ENCODE measurements around the gene RAD23A. TPM values are rescaled to one million over a fixed set of nuclear protein-coding genes. Genes with fewer than 3 reads are reported as not detected.

RAD23A gene
- total RNA-seq, 1 donor from 2014 or later, result 71.6 TPM

DNA sequence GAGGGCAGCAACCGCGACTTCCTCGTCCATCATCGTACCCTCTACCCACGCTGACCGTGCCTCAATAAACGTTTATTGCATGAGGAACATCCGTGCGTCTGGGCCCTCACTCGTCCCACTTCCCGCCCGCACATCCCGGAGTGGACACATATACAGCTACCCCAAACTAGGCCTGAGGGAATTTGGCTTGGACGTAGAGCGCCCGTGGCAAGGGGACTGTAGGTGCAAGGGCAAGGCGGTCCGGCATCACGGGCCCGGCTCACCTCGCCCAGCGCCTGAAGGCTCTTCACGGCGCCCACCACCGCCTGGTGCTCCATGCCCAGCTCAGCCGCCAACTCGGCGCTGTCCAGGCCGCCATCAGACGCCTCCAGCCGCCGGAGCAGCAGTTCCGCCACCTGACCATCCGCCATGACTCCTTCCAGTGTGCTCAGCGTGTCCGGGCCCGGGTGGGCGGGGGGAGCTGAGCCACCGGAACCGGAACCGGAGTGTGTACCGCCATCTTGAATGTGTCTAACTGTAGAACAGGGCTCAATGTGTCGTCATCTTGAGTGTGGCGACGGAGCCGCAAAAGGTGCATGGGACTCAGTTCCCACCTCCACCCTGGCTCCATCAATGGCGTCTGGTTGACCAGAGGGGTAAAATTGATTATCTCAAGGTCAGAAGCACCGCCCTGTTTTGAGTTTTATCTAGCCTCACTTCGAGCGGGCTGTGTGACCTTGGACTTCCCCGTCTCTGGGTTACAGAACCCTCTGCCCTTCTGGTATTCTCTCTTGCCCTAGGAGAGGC lies 12.2 kb upstream of the RAD23A start, which contains the start of gene FARSA:
Gene FARSA, minus strand, starts transcription at position 425 of the 786 bp plus-strand sequence. Its CDS starts 15 bp downstream, at position 410.
- Mint-ChIP-seq H3K9me3 (ENCODE audit: low read depth) (no peaks in the 10 kb centered on the region), H3K27me3 (ENCODE audit: low read depth) (no peaks in the 10 kb centered on the region), H3K36me3 (ENCODE audit: low read depth) (peaks cover 5% of the 10 kb centered on the region), H3K4me3 (ENCODE audit: unreplicated experiment) (peak within 1 kb of the TSS; percentile 95), H3K4me1 (ENCODE audit: low read depth) (peaks cover 26% of the 10 kb centered on the region), H3K27ac (ENCODE audit: unreplicated experiment) (peak within 1 kb of the TSS; percentile 85)
- DNase-seq (ENCODE audit: low spot score), result no peak
- TF ChIP-seq, protein P1, sequence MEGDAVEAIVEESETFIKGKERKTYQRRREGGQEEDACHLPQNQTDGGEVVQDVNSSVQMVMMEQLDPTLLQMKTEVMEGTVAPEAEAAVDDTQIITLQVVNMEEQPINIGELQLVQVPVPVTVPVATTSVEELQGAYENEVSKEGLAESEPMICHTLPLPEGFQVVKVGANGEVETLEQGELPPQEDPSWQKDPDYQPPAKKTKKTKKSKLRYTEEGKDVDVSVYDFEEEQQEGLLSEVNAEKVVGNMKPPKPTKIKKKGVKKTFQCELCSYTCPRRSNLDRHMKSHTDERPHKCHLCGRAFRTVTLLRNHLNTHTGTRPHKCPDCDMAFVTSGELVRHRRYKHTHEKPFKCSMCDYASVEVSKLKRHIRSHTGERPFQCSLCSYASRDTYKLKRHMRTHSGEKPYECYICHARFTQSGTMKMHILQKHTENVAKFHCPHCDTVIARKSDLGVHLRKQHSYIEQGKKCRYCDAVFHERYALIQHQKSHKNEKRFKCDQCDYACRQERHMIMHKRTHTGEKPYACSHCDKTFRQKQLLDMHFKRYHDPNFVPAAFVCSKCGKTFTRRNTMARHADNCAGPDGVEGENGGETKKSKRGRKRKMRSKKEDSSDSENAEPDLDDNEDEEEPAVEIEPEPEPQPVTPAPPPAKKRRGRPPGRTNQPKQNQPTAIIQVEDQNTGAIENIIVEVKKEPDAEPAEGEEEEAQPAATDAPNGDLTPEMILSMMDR (IDR thresholded peaks at IDR 0.05), result no peak

DNA sequence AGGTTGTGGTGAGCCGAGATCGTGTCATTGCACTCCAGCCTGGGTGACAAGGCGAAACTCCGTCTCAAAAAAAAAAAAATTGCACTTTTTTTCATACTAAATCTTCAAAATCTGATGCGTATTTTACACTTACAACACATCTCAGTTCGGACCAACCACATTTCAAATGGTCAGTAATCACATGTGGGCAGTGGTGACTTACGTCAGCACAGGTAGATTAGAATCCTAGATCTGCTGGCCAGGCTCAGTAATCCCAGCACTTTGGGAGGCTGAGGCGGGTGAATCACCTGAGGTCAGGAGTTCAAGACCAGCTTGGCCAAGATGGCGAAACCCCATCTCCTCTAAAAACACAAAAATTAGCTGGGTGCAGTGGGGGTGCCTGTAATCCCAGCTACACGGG lies 10.6 kb upstream of the RAD23A start:
- Mint-ChIP-seq H3K4me3 (ENCODE audit: unreplicated experiment) (no peak overlapping the region), H3K27ac (ENCODE audit: unreplicated experiment) (no peak overlapping the region), H3K9me3 (ENCODE audit: low read depth) (no peaks in the 10 kb centered on the region), H3K36me3 (ENCODE audit: low read depth) (peaks cover 12% of the 10 kb centered on the region), H3K4me1 (ENCODE audit: low read depth) (peaks cover 34% of the 10 kb centered on the region), H3K27me3 (ENCODE audit: low read depth) (no peaks in the 10 kb centered on the region)
- no peak for DNase-seq (ENCODE audit: low spot score)
- TF ChIP-seq, protein P1 (IDR thresholded peaks at IDR 0.05), result no peak

DNA sequence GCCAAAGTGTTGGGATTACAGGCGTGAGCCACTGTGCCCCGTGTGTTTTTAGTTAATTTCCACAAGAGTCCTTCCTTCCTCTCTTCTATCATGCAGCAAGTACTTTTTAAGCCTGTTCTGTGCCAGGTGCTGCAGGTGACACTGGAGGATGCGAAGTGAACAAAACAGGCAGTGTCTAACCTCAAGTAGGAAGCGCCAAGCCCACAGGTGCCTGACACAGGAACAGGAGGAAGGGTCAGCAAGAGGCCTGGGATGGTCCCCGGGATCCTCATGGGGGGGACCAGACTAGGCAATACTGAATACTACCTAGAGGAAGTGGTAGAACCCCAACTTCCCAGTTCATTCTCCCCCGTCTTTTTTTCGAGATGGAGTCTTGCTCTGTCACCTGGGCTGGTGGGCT lies 9.1 kb upstream of the RAD23A start:
- TF ChIP-seq, protein P1 (IDR thresholded peaks at IDR 0.05), result no peak
- no peak overlapping the region for H3K27ac Mint-ChIP-seq (ENCODE audit: unreplicated experiment)
- peaks cover 22% of the 10 kb centered on the region for H3K36me3 Mint-ChIP-seq (ENCODE audit: low read depth)
- DNase-seq (ENCODE audit: low spot score), result no peak
- H3K9me3 Mint-ChIP-seq (ENCODE audit: low read depth), result no peaks in the 10 kb centered on the region
- peaks cover 48% of the 10 kb centered on the region for H3K4me1 Mint-ChIP-seq (ENCODE audit: low read depth)
- no peaks in the 10 kb centered on the region for H3K27me3 Mint-ChIP-seq (ENCODE audit: low read depth)
- H3K4me3 Mint-ChIP-seq (ENCODE audit: unreplicated experiment), result no peak overlapping the region

DNA sequence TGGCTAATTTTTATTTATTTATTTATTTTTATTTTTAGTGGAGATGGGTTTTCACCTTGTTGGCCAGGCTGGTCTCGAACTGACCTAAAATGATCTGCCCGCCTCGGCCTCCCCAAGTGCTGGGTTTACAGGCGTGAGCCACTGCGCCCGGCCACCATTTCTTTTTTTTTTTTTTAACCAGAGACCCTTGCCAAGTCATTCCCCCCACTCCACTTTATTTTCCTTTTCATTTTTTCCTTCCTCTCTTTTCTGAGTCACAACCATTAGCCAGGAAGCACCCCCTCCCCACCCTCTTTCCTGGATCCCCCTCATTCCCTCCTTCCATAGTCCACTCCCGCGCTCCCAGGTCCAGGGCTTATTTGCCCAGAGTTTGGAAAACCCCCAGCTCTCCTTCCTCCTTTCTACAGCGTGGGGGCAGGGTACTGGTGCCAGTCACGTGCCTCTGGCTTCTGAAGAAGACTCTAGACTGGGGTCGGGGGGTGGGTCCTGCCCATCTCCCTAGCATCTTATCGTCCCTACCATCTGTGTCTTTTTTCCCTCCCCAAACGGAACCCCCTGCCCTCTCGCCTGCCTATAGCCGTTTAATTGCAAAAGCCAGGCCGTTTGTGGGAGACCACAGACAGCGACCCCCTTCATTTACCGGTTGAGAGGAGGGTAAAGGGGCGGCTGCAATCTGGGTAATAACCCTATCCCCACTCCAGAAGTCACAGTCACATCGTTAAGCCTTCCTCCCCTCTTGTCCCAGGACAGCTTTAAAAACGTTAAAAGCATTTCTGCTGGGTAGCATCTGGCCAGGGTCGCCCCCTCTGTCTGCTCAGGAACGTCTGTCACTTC lies 8.4 kb upstream of the RAD23A start:
- Mint-ChIP-seq H3K36me3 (ENCODE audit: low read depth) (peaks cover 23% of the 10 kb centered on the region), H3K27ac (ENCODE audit: unreplicated experiment) (peak overlapping the region; percentile 94), H3K27me3 (ENCODE audit: low read depth) (no peaks in the 10 kb centered on the region), H3K9me3 (ENCODE audit: low read depth) (no peaks in the 10 kb centered on the region), H3K4me3 (ENCODE audit: unreplicated experiment) (peak overlapping the region; percentile 97), H3K4me1 (ENCODE audit: low read depth) (peaks cover 53% of the 10 kb centered on the region)
- DNase-seq (ENCODE audit: low spot score), result no peak
- TF ChIP-seq, protein P1 (IDR thresholded peaks at IDR 0.05), result no peak
